NCI-H1930 (cell line): ENCODE data around the gene NHS.

ENCODE experiments used
- DNase-seq, 2 experiments: peaks; one replicate each; lab custom pipeline; 2025; lab: John Stamatoyannopoulos, UW

NHS gene

DNA sequence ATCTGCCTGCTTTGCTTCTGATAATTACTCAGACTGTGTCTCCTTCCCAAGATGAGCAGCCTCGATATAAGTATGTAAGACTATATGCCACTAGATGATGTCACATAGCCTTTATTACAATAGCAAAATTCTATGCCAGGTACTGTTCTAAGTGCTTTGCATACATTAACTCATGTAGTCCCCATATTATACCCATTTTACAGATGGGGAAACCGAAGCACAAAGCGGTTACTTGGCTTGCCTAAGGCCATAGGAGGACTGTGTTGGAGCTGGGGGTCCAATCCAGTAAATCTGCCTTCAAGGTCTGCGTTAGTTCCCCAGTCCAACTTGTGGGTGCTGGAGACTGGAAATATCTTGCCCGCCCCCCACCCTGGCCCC lies 361.5 kb downstream of the NHS start:
- DNase-seq = no peak

DNA sequence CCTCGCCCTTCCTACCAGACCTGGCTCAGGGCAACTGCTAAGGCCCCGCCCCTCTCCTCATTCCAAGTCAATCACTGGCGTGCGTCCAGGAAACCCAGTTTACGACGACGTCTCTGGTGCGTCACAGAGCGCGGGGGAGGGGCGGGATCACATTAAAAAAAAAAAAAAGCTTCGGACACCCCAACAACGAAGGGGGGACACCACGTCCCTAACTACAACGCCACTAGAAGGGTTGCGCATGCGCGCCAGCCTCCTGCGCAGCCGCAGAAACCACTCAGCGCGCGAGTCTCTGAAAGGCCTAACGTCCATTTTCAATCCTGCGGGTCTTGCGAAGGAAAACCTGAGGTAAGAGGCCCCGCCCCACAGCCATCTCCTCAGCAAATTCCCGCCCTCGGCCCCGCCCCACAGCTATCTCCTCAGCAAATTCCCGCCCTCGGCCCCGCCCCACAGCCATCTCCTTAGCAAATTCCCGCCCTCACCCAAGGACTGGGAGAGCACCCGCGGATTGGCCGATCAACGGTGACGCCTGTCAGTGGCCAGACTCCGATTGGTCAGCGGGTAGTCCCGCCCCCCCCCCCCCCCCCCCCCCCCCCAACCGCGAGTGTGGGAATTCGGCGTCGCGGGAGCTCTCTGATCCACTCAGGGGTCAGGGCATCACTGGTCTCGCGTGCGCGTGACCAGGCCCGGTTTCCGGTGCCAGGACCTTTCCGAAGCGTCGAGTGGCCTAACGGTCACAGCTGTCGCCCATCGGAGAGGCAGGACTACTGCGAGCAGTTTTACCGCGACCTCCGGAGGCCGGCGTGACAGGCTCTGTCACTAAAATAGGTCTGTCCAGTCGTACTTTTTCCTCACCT lies 362.1 kb downstream of the NHS start, which contains the start of gene SCML1:
Gene SCML1, plus strand, starts transcription at position 638 of the 854 bp plus-strand sequence. CDS start 6,694 bp downstream, outside the sequence.
- DNase-seq = peak; percentile 92 to 93

DNA sequence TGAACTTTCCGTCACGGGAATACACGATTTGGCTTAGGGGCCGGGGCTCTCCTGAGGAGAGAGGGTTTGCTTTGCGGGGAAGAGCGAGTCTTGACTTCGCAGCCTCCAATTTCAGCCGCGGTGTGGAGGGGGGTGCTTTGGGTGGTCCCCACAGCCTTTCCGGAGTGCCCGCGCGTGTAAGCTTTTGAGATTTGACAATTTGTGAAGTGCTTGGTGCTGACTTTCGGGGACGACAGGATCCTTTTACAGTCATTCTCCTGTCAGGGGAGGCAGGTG lies 362.6 kb downstream of the NHS start:
- DNase-seq = no peak

DNA sequence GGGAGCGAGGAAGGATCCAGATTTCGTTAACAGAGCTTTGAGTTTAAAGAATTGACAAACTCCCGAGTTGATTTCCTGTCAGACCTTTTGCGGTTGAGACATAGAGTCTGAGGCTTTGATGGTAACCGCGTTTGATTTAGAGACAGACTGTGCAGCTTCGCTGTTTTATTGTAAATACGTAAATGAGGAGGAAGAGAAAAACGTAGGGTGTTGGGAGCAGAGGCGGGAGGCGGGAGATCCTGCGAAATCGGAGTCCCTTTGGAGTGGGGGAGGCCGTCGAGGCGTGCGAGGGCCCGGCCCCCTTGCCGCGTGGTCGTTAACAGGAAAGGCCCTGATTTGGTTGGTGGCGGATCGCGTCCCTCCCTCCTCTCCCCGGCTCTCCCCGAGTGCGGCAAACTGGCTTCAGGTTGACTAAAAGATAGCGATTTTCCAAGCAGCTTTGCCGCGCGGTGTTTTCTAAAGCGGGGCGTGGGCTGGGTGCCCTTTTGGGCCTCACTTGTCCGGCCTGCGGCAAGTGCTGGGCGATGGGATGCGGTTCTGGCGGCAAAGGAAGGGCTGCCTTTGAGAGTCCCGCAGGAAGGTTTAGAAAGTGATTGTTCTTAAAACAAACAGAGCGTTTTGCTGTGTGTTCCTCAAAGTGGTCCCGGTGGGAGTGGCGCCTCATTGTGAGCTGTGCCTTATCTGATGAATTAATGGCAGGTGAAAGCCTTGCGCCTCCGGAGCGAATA lies 363.1 kb downstream of the NHS start:
- peak in 1 of 2 experiments; percentile 44 for DNase-seq

DNA sequence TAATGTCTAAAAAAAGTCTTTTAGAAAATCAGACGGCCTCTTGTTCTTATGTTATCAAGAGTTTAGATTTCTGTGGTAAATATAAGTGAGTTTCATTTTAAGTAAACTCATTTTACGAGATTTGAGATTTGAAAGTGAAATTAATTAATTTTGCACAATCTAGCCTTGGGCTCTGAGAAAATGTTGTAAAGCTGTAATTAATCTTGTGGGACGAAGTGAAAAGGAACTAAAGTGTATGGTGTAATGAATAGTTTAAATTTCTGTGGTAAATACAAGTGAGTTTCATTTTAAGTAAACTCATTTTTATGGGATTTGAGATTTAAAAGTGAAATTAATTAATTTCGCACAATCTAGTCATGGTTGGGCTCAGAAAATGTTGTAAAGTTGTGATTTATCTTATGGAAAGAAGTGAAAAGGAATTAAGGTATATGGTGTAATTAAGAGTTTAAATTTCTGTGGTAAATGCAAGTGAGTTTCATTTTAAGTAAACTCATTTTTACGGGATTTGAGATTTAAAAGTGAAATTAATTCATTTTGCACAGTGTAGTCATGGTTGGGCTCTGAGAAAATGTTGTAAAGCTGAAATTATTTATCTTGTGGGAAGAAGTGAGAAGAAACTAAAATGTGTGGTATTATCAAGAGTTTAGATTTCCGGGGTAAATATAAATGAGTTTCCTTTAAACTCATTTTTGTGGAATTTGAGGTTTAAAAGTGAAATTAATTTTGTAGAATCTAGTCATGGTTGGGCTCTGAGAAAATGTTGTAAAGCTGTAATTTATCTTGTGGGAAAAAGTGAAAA lies 363.9 kb downstream of the NHS start:
- no peak for DNase-seq

DNA sequence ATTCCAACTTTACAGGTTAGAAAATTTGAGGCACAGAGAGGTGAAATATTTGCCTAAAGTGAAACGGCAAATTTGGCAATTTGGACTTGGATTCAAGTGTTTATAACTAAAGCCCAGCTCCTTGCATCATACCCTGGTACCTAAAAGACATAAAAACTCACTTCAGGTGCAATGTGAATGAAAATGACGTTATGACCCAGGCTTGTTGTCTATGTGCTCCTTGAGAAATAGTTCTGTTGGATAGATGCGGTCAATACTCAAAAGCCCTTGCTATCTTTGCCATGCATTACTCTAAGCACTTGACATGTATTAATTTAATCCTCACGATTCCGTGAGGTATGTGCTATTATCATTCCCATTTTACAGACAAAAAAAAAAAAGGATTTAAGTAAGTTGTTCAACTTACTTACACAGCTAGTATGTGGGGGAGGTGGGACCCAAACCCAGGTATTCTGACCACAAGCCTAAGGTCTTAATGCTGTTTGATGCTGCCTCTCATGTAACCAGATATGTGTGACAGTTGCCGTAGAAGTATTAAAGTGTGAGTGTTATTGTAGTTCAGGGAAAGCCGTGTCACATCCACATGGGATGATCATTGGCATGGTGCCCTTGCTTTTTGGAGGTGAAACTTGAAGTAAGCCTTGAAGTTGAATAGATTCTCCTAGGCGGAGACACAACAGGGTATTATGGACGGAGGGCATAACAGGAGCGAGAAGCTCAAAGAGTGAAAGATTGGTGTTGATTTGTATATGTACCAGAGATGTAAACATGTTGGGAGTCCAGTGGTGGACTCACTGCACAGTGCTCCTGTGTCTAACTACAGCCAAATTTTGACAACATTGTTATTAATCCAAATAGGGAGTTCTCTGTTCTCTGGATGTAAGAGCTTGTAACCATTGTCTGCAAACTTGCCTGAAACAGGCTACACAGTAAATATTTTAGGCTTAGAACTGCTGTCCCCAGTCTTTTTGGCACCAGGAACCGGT lies 365.4 kb downstream of the NHS start:
- DNase-seq = no peak

DNA sequence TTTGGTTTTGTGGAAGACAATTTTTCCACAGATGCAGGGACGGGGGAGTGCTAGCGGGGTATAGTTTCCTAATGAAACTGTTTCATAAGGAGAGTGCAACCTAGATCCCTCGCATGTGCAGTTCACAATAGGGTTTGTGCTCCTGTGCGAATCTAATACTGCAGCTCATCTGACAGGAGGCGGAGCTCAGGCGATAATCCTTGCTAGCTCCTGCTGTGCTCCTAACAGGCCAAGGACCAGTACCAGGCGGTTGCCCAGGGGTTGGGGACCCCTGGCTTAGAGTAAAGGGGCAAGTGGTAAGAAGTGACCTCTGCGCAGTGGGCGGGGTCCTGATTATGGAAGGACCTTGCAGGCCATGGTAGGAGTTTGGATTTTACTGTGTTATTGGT lies 366.1 kb downstream of the NHS start:
- DNase-seq = no peak

DNA sequence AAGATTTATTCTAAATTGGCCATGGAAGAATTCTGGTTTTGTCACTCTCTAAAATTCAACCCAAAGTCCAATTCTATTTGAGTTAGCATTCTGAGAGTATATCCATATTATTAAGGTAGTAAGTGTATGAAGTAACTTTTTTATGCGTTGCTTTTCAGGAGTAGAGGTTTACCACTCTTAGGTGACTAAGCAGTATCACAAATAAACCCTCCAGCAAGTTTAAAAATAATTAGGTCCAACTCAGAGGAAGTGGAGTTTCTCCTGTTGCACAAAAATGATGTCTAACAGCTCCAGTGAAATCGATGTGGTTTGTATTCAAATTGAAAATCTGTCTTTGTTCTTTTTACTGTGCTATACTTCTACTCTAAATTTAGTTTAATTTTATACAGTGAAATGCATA lies 368.9 kb downstream of the NHS start:
- no peak for DNase-seq

DNA sequence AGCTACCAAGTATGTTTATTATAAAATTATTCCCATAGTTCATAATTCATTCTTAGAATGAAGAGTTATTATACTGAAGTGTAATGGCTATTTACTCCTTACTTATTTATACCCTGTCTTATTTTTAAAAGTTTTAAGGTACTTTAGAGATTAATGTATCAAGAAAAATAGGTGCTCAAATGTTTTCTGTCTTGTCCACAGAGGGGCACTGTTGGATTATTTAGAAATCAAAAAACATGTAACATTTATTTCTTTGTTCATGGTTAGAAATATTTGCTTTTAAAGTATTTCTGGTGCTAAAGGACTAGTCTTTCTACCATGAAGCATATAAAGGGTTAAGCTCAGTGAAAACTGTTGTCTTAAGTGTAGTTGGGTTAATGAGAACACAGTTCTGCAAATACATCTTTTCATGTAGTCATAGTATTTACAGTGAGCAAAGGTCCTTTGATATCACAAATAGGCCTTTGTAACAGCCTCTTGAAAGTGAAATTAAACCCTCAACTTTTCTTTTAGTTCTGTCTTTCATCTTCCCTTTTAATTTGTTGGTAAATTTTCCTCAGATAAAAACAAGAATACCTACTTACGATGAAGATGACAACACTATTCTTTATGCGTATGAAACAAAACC lies 370.0 kb downstream of the NHS start:
- no peak for DNase-seq

DNA sequence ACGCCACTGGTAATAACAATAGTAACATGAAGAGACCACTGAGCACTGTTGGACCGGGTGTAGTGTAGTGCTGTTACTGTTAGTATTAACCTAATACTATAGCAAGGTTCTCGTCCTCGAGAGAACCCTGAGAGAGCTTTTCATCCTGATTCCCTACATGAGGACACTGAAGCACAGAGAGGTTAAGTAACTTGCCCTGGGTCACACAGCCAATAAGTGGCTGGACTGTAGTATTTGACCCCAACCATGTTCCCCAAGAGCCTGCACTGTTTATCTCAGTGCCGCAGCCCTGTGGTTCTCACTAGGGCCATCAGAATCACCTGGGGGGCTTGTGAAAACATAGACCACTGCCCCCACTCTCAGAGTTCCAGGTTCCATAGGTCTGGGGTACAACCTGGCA lies 372.7 kb downstream of the NHS start:
- no peak for DNase-seq

DNA sequence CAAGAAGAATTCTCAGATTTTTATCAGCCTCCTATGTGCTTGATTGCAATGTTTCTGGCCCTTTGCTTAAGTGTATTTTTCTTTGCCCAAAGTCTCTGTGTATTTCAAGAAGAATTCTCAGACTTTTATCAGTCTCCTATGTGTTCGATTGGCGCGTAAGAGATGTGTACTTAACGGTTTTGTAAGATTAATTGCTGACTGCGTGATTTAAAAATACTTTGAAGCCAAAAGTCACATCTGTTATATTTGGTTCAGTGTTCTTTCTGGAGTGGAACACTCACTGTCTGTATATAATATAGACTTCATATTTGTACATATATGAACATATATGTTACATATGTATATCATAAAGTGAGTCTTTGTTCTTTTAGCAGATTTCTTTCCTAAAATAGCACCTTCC lies 373.7 kb downstream of the NHS start:
- no peak for DNase-seq

DNA sequence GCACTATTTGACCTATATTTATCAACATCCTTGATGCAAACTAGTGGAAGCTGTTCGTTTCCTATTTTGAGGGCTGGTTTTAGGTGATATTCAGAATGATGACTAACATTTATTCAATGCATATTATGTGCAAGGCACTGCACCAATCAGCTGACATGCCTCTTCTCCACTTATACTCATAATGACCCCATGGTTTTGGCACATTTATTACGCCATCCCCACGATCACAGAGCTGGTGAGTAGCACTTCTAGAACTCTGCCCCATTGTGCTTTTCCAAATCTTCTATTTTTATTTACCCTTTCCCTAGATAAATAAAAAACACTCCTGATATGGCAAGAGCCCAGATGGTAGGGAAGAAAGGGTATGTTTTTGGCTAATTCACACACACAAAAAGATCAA lies 375.4 kb downstream of the NHS start:
- no peak for DNase-seq

DNA sequence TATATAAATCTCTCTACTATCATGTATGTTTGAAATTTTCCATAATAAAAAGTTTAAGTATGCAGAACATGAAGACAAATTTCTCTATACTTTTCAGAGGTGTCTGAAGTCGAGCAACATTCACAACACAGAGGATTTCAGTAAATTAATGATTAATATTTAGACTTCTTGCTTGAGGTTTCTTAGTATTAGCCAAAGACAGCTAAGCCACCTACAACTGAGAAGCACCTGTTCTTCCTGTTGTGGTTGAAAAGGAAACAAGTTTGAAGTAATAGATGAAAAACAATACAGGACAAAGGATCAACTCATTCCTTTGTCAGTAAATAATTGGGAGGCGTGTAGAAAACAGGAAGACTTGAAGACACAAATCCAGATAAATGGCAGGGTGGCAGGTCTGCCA lies 383.4 kb downstream of the NHS start:
- DNase-seq = no peak

DNA sequence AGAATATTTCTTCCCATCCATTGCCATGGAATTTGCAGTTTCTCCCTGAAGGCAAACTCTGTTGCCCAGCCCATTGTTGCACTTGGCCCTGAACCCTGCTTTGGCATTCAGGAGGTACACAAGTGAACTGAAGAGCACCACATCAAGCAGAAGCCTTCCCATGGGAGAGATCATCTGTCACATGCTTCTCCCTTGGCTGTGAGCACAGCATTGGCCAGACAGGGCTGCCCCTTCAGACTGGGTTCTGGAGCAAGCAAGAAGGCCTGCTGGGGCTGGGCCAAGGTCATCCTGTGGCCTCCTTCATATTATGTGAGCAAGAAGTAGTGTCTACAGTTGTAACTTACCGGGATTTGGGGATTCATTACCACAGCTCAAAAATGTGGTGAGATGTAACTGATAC lies 385.0 kb downstream of the NHS start:
- no peak for DNase-seq

DNA sequence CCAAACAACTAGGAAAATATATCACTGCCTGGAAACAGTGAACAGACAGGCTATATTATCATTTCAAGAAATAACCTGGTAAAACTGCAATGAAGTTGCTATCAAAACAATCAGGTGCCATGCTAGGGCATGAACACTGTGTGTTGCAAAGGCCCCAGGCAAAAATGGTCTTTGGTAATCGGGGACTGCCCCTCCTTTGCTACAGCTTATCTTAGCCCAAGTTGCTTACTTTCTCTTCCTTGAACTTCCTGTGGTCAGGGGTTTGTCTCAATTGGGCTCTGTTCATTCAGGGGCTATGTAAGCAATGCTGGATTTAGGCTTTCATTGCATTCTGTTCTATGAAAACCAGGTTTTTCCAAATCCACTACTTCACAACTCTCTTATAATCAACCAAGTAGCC lies 392.7 kb downstream of the NHS start:
- DNase-seq = no peak

DNA sequence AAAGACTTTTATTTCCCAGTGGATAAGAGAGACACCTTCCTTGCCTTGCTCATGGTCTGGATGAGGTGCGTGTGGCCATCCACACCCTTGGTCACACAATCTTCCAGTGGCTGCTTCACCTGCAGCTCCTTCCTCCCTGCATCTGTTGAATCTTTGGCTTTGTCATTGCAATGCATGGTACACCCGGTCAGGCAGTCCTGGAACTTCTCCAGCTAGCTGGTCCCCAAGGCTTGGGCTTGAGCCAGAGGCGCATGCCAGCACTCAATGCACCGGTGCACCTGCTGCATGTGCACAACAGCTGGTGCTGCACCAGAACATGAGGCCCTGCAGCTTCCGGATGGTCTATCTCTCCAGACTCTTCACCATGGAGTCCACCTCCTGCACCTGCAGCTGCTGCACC lies 394.0 kb downstream of the NHS start:
- no peak for DNase-seq

DNA sequence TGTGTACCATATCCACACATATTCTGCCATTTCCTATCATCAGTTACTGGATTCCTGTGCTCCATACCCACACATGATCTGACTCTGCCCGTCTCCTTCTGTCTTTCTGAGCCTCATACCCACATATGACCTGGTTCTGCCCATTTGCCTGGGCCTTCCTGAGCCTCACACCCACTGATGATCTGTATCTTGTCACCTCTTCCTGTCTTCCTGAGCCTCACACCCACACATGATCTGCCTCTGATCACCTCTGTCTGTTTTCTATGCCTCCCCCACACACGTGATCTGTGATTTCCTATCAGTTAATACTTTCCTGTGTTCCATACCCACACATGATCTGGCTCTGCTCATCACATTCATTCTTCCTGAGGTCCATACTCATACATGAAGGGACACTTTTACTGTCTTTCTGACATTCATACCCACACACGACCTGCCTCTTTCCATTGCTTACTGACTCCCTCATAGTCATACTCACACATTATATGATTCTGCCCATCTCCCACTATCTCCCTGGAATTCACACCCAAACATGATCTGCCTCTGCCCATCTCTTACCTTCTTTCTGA lies 394.8 kb downstream of the NHS start:
- no peak for DNase-seq

DNA sequence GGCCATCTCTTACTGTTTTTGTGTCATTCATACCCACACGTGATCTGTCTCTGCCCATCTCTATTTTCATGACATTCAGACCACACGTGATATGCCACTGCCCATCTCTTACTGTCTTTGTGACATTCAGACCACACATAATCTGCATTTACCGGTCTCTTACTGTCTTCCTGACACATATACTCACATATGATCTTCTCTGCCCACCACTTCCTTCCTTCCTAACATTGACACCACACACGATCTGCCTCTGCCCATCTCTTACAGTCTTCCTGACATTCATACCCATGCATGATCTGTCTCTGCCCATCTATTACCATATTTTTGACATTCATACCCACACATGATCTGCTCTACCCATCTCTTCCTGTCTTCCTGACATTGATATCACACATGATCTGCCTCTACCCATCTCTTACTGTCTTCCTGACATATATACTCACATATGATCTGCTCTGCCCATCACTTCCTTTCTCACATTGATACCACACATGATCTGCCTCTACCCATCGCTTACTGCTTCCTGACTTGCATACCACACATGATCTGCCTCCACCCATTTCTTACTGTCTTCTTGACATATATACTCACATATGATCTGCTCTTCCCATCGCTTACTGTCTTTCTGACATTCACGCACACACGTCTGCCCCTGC lies 398.3 kb downstream of the NHS start:
- no peak for DNase-seq

DNA sequence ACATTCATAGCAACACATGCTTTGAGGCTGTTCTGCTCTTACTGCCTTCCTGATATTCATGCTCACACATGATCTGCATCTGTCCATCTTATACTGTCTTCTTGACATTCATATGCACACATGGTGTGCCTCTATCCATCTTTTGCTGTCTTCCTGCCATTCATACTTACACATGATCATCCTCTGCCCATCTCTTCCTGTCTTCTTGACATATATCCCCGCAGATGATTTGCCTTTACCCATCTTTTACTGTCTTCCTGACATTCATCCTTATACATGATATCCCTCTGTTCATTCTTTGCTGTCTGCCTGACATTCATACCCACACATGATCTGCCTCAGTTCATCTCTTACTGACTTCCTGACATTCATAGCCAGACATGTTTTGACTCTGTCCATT lies 399.1 kb downstream of the NHS start:
- no peak for DNase-seq

DNA sequence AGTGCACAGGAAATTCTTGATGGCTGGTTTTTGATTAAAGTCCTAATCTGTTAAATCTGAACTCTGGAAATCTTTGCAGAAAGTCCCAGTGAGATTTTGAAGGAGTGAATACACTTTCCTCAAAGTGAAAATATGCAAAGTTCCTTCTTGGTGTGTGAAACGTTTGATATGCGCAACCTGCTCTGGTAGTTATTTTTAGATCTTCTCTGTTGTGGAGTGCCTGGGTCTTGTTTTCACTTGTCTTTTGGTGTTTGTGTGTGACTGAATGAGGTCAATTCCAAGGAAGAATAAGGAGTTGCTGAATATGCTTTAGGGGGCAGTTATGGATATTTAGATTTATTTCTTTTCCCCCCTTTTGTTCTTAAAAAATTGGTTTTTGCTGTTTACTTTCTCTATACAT lies 404.0 kb downstream of the NHS start:
- DNase-seq = no peak
